OCI-LY7 (cell line): ENCODE measurements around the gene CNTLN. TPM values are rescaled to one million over a fixed set of nuclear protein-coding genes. Genes with fewer than 3 reads are reported as not detected.
"Not testable (repeated sequence)": the region's sequence is repeated elsewhere in the genome, so short reads cannot be mapped to it uniquely, and the experiment has no call there.

Source experiments
- BruUV-seq: library from RNA; stranded (reverse); fragments of 400-500 nt; replicated peaks from 2 replicates; lab custom pipeline; 2021; lab: Mats Ljungman, UMichigan
- CTCF ChIA-PET: fragments of 300-600 bp; sonication (Branson Sonifier 250); formaldehyde crosslinking; loops from one replicate; lab custom pipeline; 2022; ENCODE audit warnings: antibody characterized with exemption; ENCODE audit not compliant: unreplicated experiment; lab: Charles Lee
- POLR2A ChIA-PET: fragments of 300-600 bp; sonication (Branson Sonifier 250); formaldehyde crosslinking; loops from one replicate; lab custom pipeline; 2022; ENCODE audit warnings: antibody characterized with exemption; lab: Charles Lee
- DNase-seq: peaks from one replicate; pipeline ENCODE4 v3.0.0-alpha.2; 2015; ENCODE audit warnings: low spot score
- H2AFZ ChIP-seq: fragments of 200-600 bp; sonication (generic), shearing (Covaris generic); 2 replicates; pipeline ENCODE4 v1.6.1; 2014; ENCODE audit warnings: mild to moderate bottlenecking, antibody characterized with exemption, low read length, moderate library complexity
- H3K27ac ChIP-seq: fragments of 200-600 bp; sonication (generic); 2 replicates; pipeline ENCODE4 v1.5.1; 2014; ENCODE audit warnings: mixed run types, low read depth, mild to moderate bottlenecking, moderate library complexity, low read length, inconsistent platforms; ENCODE audit not compliant: poor library complexity, severe bottlenecking
- H3K36me3 ChIP-seq: fragments of 200-600 bp; sonication (generic); 2 replicates; pipeline ENCODE4 v1.6.1; 2014; ENCODE audit warnings: mild to moderate bottlenecking, antibody characterized with exemption, low read length, moderate library complexity, mixed read lengths; ENCODE audit not compliant: insufficient read depth
- H3K4me1 ChIP-seq: fragments of 200-600 bp; sonication (generic); 2 replicates; pipeline ENCODE4 v1.5.1; 2014; ENCODE audit warnings: mild to moderate bottlenecking, low read length; ENCODE audit not compliant: insufficient read depth, poor library complexity, severe bottlenecking
- H3K4me2 ChIP-seq: fragments of 200-600 bp; sonication (generic); 2 replicates; pipeline ENCODE4 v1.6.1; 2014; ENCODE audit warnings: mild to moderate bottlenecking, low read length
- H3K4me3 ChIP-seq: fragments of 200-600 bp; sonication (generic); 2 replicates; pipeline ENCODE4 v1.5.1; 2014; ENCODE audit warnings: mild to moderate bottlenecking, low read depth, low read length; ENCODE audit not compliant: poor library complexity, severe bottlenecking
- H3K79me2 ChIP-seq: fragments of 200-600 bp; sonication (generic); 2 replicates; pipeline ENCODE4 v1.6.1; 2016; ENCODE audit warnings: low read depth, mild to moderate bottlenecking, low read length, moderate library complexity, mixed read lengths; ENCODE audit not compliant: insufficient read depth
- H3K9me2 ChIP-seq: fragments of 200-600 bp; sonication (generic); 2 replicates; pipeline ENCODE4 v1.6.1; 2016; ENCODE audit warnings: mild to moderate bottlenecking, low read length, mixed read lengths; ENCODE audit not compliant: insufficient read depth
- H3K9me3 ChIP-seq: fragments of 200-600 bp; sonication (generic); 2 replicates; pipeline ENCODE4 v1.6.1; 2014; ENCODE audit warnings: mild to moderate bottlenecking, mixed run types, low read length, mixed read lengths
- H4K20me1 ChIP-seq: fragments of 200-600 bp; sonication (generic); 2 replicates; pipeline ENCODE4 v1.6.1; 2014; ENCODE audit warnings: mild to moderate bottlenecking, antibody characterized with exemption, low read length, moderate library complexity, mixed read lengths; ENCODE audit not compliant: insufficient read depth
- EZH2phosphoT487 ChIP-seq: fragments of 200-600 bp; sonication (generic); IDR thresholded peaks from 2 replicates; pipeline ENCODE4 v1.6.1; 2018; ENCODE audit warnings: low read depth, borderline replicate concordance, mild to moderate bottlenecking, mixed run types, antibody characterized with exemption, low read length, moderate library complexity, mixed read lengths
- intact Hi-C: fragments of 100-400 bp; cut with micrococcal nuclease; formaldehyde crosslinking; loops from one replicate; pipeline ENCODE4 v1.10.0; 2022; ENCODE audit not compliant: unreplicated experiment
- total RNA-seq, 2 experiments: library from RNA; depleted of rRNA in 1 of 2; stranded (reverse); fragments of >200 nt in 1 of 2; shearing (Covaris generic) in 1 of 2; gene quantifications; 2 replicates each; pipeline ENCODE4 v1.2.3, GENCODE V29; 2014 to 2022
- TF ChIP-seq, protein P1 (sequence below): fragments of 200-600 bp; sonication (generic); conservative IDR thresholded peaks from 2 replicates; pipeline ENCODE4 v1.5.1; 2014; ENCODE audit warnings: mild to moderate bottlenecking, antibody characterized with exemption, low read length, moderate library complexity, mixed read lengths

CNTLN gene
- total RNA-seq, 2 experiments from 2014 or later = not detected

DNA sequence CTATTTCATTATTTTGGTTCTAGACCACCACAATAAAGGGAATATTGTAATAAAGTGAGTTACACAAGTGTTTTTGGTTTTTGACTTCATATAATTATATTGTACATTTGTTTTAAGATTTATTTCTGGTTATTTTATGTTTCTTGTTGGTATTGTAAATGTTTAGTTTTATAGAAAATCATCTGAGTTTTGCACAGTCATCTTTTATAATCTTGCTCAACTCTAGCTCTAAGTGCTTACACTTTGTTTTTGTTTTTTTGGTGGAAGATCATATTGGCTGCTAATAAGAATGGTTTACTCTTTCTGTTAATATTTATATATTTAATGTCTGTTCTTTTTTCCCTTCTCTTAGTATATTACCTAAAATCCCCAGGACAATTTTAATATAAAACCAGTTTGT lies 135.0 kb downstream of the CNTLN start:
- Histone ChIP-seq H2AFZ (no peak overlapping the region), H3K9me2 (no peaks in the 10 kb centered on the region), H3K79me2 (no peaks in the 10 kb centered on the region), H4K20me1 (no peaks in the 10 kb centered on the region), H3K36me3 (no peaks in the 10 kb centered on the region), H3K4me1 (no peaks in the 10 kb centered on the region), H3K4me3 (no peak overlapping the region), H3K27ac (no peak overlapping the region), H3K4me2 (no peak overlapping the region), H3K9me3 (no peaks in the 10 kb centered on the region)
- TF ChIP-seq, protein P1, sequence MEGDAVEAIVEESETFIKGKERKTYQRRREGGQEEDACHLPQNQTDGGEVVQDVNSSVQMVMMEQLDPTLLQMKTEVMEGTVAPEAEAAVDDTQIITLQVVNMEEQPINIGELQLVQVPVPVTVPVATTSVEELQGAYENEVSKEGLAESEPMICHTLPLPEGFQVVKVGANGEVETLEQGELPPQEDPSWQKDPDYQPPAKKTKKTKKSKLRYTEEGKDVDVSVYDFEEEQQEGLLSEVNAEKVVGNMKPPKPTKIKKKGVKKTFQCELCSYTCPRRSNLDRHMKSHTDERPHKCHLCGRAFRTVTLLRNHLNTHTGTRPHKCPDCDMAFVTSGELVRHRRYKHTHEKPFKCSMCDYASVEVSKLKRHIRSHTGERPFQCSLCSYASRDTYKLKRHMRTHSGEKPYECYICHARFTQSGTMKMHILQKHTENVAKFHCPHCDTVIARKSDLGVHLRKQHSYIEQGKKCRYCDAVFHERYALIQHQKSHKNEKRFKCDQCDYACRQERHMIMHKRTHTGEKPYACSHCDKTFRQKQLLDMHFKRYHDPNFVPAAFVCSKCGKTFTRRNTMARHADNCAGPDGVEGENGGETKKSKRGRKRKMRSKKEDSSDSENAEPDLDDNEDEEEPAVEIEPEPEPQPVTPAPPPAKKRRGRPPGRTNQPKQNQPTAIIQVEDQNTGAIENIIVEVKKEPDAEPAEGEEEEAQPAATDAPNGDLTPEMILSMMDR = no peak
- no peak for TF ChIP-seq EZH2phosphoT487
- intact Hi-C loops = no loop called here
- CTCF ChIA-PET = no interaction called here
- no TSS peak for BruUV-seq
- no peak for DNase-seq
- POLR2A ChIA-PET = no interaction called here

GRCh38 chr9:17272536-17272935 lies 137.7 kb downstream of the CNTLN start:
- H2AFZ ChIP-seq = no peak overlapping the region
- intact Hi-C loops = no loop called here
- no peak overlapping the region for H3K4me3 ChIP-seq
- H3K4me2 ChIP-seq = no peak overlapping the region
- ChIA-PET POLR2A (no interaction called here), CTCF (no interaction called here)
- no peaks in the 10 kb centered on the region for H3K9me3 ChIP-seq
- no peaks in the 10 kb centered on the region for H3K36me3 ChIP-seq
- no peak for DNase-seq
- no peaks in the 10 kb centered on the region for H3K9me2 ChIP-seq
- no peak for TF ChIP-seq EZH2phosphoT487
- TF ChIP-seq, protein P1 = no peak
- H4K20me1 ChIP-seq = no peaks in the 10 kb centered on the region
- no TSS peak for BruUV-seq
- no peak overlapping the region for H3K27ac ChIP-seq
- no peaks in the 10 kb centered on the region for H3K4me1 ChIP-seq
- no peaks in the 10 kb centered on the region for H3K79me2 ChIP-seq

GRCh38 chr9:17280350-17281012 lies 145.6 kb downstream of the CNTLN start:
- Histone ChIP-seq H3K4me1 (no peaks in the 10 kb centered on the region), H3K4me3 (no peak overlapping the region), H3K9me2 (no peaks in the 10 kb centered on the region), H3K36me3 (no peaks in the 10 kb centered on the region), H3K9me3 (no peaks in the 10 kb centered on the region), H2AFZ (no peak overlapping the region), H3K27ac (no peak overlapping the region), H3K4me2 (no peak overlapping the region), H3K79me2 (no peaks in the 10 kb centered on the region), H4K20me1 (no peaks in the 10 kb centered on the region)
- ChIA-PET CTCF (no interaction called here), POLR2A (no interaction called here)
- no TSS peak for BruUV-seq
- intact Hi-C loops = no loop called here
- no peak for DNase-seq
- no peak for TF ChIP-seq EZH2phosphoT487
- TF ChIP-seq, protein P1 = no peak

GRCh38 chr9:17290673-17291072 lies 155.8 kb downstream of the CNTLN start:
- H3K9me3 ChIP-seq, DNase-seq, BruUV-seq, H3K36me3 ChIP-seq, H3K27ac ChIP-seq, intact Hi-C loops, H2AFZ ChIP-seq, H3K79me2 ChIP-seq, H3K4me1 ChIP-seq, H3K9me2 ChIP-seq, H4K20me1 ChIP-seq, CTCF ChIA-PET, H3K4me2 ChIP-seq, H3K4me3 ChIP-seq: not testable (repeated sequence)
- POLR2A ChIA-PET = interaction anchor here (0.6 kb wide), 1 partner anchor 85 kb away, joined by 3 read pairs; no protein-coding TSS in a partner anchor
